Activated T-cell treated with anti-CD3 and anti-CD28 coated beads, Interleukin-2, amount 50 U/mL, for 1 hour (primary cell): ENCODE measurements around the gene RASSF5.
A peak's percentile ranks its signal among the peaks of the same experiment; 100 is the strongest.
"Not testable (repeated sequence)": the region's sequence is repeated elsewhere in the genome, so short reads cannot be mapped to it uniquely, and the experiment has no call there.

Experiments
- DNase-seq: peaks from one replicate; pipeline ENCODE4 v3.0.0-alpha.2; 2020

Gene RASSF5

GRCh38 chr1:206477110-206477509, 30.2 kb upstream of the RASSF5 start:
- DNase-seq, result no peak

DNA sequence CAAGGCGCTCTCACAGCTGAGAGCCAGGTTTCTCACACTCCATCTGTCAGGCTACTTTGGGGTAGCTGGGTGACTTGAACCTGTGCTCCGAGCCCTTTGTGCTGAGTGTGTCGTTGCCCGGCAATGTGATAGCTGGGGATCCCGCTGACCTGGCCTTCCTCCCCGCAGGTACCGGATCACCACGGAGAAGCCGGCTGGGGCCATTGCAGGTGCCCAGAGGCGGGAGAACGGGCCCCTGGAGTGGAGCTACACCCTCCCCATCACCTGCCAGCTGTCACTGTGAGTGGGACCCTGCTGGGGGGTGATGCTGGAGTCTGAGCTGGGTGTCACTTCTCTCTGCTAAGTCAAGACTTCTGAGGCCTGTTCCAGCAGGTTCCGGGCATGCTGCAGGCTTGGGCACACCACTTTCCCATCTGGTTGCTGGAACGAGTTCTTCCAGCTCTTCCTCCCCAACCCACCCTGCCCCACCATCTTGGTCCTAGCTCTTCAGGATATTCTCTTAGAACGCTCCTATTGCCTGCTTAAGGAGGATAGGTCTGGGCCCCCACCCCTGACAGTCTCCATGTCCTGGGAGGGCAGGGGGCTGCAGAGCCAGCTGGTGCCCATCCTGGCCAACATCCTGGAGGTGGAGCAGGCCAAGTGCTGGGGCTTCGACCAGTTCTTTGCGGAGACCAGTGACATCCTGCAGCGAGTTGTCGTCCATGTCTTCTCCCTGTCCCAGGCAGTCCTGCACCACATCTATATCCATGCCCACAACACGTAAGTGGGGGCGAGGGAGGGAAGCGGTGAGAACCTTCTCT, 29.6 kb upstream of the RASSF5 start:
- DNase-seq, result no peak

DNA sequence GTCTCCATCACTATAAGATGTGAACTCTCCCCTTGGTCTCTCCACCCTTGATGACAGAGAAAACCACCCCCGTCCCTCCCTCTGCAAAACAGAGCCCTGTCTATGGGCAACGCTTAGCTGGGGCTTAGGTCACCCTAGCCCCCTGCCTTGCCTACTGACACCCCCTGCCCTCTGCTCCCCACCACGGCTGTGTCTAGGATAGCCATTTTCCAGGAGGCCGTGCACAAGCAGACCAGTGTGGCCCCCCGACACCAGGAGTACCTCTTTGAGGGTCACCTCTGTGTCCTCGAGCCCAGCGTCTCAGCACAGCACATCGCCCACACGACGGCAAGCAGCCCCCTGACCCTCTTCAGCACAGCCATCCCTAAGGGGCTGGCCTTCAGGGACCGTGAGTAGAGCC, 28.6 kb upstream of the RASSF5 start:
- DNase-seq, result no peak

GRCh38 chr1:206479183-206480125, 27.9 kb upstream of the RASSF5 start:
- peak; percentile 70 for DNase-seq

- DNase-seq, result no peak
These were observed 27.1 kb upstream of the RASSF5 start for GRCh38 chr1:206480211-206480610.

DNA sequence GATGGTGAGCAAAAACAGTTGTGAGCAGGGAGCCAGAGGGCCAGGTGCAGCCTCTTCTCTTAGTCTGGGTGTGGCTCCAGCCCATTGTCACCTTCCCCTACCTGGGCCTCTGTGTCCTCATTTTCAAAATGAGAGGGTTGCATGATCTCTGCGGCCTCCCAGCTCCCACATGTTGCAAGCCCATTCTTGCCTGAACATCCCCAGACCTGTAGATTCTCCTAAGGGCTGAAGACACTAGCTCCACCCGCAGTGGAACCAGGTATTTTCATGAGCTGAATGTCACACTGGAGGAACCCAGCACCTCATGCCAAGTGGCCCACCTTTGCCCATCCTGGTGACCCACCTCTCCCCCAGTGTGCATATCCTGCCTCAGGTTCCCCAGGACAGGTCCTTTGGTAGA, 24.7 kb upstream of the RASSF5 start:
- no peak for DNase-seq

- not testable (repeated sequence) for DNase-seq
These were observed 23.5 kb upstream of the RASSF5 start for GRCh38 chr1:206483864-206484263.

DNA sequence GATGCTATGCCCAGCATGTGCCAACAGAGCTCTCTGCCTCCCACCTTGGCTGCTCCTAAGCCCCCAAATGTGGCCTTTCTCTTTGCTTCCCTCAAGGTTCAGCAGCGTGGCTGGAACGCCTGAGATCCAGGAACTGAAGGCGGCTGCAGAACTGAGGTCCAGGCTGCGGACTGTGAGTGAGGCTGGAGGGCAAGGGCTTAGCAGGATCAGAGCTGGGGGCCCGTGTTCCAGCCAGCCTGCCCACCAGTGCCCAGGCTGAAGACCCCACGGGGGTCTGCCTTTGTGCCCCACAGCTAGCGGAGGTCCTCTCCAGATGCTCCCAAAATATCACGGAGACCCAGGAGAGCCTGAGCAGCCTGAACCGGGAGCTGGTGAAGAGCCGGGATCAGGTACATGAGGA, 22.4 kb upstream of the RASSF5 start:
- no peak for DNase-seq

DNA sequence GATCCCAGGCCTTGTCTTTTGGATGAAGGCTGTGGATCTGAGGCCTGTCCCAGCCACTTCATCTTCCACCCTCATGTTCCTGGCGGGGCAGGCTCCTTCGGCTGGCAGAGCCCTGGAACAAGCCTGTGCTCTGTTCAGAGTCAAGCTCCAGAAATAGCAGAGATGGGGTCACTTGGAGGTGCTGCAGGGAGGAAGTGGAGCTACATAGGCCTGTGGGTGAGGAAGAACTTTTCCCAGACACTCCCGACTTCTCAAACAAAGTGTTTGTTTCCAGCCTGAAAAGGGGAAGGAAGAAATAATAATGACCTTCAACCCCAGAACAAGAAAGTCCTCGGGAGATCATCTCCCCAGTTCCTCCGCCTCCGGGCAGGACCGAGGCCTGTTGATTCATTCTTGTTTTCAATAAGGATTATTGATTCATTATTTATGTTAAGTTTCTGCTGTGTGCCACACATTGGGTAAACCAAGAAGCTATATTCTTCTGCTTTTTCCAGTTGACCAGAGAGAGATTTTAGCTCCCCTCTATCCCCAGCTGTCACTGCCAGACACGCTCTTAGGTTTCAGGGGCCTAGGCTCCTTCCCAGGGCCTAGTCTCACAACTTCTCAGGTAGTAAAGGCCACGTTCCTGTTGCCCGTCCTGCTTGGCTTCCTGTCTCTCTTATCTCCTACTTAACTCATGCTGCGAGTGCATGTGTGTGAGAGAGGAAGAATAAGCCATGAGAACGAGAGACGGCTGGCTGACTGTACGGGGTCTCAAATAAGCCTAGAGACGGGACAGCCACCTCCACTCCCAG, 20.1 kb upstream of the RASSF5 start:
- DNase-seq, result no peak

DNA sequence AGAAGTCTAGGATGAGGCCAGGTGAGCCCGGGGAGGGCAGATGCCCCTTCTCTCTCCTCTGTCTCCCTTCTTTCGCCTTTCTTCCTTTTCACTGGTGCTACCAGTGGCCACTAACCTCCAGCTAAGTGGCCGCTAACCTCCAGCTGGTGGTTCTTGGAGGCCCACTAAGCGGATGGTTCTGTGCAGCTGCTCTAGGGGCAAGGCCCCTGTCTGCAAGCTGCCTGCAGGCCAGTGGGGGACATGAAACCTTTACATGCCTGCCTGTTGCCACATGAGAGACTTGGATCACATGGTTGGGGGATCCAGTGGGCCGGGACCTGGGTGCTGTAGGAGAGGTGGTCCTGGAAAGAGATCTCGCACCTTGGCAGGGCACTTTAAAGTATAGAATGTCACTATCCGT, 19.4 kb upstream of the RASSF5 start:
- DNase-seq, result no peak

GRCh38 chr1:206488466-206488865, 18.9 kb upstream of the RASSF5 start:
- no peak for DNase-seq

- DNase-seq, result peak; percentile 79
These were observed 17.2 kb upstream of the RASSF5 start for GRCh38 chr1:206489980-206490770.

DNA sequence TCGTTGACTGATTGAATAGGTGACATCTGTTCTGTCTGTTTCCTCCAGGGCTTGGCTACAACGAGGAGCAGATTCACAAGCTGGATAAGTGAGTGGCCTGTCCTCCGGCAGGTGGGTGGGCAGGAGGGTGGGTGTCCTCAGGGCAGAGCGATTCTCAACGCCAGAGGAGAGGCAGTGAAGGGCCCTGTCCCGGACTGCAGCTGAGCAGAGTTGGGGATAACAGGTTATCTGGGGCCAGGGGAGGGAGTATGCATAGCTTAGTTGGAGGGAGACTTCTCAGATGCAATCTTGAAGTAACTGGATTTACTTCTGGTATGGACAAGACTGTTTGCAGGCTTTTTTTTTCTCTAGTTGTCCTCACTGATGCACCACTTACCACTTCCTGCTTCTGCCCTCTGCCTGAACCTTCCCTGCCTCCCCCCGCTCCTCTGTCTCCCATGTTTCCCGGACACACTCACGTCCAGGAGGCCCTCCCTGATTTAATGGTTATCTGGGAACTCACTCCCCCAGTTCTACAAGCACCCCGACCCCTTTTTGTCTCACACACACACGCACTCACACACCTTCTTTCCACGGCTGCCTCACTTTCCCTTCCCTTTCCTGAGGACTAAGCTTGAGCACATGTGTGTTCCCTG, 16.4 kb upstream of the RASSF5 start:
- no peak for DNase-seq

DNA sequence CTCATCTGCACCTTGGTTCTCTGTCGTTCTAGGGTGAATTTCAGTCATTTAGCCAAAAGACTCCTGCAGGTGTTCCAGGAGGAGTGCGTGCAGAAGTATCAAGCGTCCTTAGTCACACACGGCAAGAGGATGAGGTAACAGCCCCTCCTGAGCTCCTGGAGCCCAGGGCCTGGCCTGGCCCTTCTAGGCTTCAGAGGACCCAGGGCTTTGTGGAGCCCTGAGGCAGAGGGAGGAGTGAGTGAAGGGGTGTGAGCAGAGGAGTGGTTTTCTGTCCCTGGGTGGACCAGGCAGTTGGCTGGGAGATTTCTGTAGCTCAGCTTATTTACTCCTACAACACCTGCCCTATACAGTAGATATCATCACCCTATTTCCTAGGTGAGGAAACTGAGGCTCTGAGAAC, 15.7 kb upstream of the RASSF5 start:
- DNase-seq, result no peak

- no peak for DNase-seq
These were observed 14.7 kb upstream of the RASSF5 start for GRCh38 chr1:206492589-206492988.

GRCh38 chr1:206493279-206493678, 14.1 kb upstream of the RASSF5 start:
- no peak for DNase-seq

DNA sequence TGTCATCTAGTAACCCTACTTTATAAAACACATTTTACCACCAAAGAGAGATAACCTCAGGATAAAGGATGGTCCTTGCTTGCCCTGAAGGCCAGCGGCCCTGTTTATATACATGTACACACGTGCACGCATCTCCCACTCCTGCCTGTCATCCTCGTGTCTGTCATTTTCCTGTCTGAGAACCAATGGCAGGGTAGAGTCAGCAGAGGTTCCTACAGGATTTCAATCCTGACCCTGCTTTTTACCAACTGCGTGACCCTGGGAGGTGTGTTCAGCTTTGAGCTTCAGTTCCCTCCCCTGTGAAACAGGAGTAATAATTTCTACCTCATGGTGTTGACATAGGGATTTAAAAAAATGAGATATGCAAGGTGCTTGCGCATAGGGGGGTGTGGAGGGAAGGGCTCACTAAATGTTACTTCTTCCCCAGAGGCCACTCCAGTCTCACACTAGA, 12.3 kb upstream of the RASSF5 start:
- DNase-seq, result no peak

DNA sequence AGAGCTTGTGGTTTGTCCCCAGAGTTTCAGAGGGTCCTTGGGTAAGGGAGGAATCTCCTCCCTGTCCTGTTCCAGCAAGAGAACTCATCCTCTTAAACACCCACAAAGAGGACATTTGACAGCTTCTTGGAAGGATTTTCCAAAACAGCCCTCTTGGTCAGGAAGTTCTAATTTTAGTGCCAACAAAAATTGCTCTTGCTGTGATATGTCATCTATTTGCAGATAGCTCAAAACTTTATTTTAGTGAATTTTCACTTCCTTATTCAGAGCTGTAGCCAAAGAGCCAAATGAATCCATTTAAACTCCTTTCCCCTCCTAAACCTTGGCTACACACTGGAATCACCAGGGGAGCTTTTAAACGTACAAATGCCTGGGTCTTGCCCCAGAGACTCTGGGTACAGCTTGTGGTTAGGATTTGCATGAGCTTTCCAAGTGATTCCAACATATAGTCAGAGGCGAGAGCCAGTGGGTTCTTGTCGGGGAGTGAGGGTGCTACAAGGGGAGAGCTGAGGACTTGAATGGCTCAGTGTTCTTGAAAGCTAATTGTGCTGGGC, 11.8 kb upstream of the RASSF5 start:
- no peak for DNase-seq

GRCh38 chr1:206496131-206496793, 11.1 kb upstream of the RASSF5 start:
- no peak for DNase-seq

- no peak for DNase-seq
These were observed 10.0 kb upstream of the RASSF5 start for GRCh38 chr1:206497363-206497762.

- DNase-seq, result no peak
These were observed 9.6 kb upstream of the RASSF5 start for GRCh38 chr1:206497774-206498173.
